Activated CD8-positive, alpha-beta T cell treated with anti-CD3 and anti-CD28 coated beads for 36 hours (primary cell): Measurements from ENCODE around the gene ACTL10. TPM values are rescaled to one million over a fixed set of nuclear protein-coding genes. Genes with fewer than 3 reads are reported as not detected.

ENCODE experiments used
- ATAC-seq: fragments of 200-7000 bp; cut with Tn5 transposase; one replicate; pipeline ENCODE4 v1.10.0; 2021; ENCODE audit warnings: mild to moderate bottlenecking, moderate library complexity
- CTCF ChIA-PET: fragments of 350-600 bp; sonication (Branson Sonifier 250); formaldehyde crosslinking; loops from one replicate; lab custom pipeline; 2021; ENCODE audit warnings: antibody characterized with exemption; lab: Charles Lee
- POLR2A ChIA-PET: fragments of 350-600 bp; sonication (Branson Sonifier 250); formaldehyde crosslinking; loops from one replicate; lab custom pipeline; 2021; ENCODE audit warnings: antibody characterized with exemption; lab: Charles Lee
- DNase-seq: peaks from one replicate; pipeline ENCODE4 v3.0.0-alpha.2; 2020
- H3K27ac Mint-ChIP-seq: one replicate; pipeline ENCODE4 v1.8.0; 2021; ENCODE audit warnings: mild to moderate bottlenecking, mixed read lengths
- H3K27me3 Mint-ChIP-seq: one replicate; pipeline ENCODE4 v1.8.0; 2021; ENCODE audit warnings: mixed read lengths
- H3K36me3 Mint-ChIP-seq: one replicate; pipeline ENCODE4 v1.8.0; 2021; ENCODE audit warnings: low read depth, mixed read lengths
- H3K4me1 Mint-ChIP-seq: one replicate; pipeline ENCODE4 v1.8.0; 2021; ENCODE audit warnings: low read depth, mixed read lengths
- H3K4me3 Mint-ChIP-seq: one replicate; pipeline ENCODE4 v1.8.0; 2021; ENCODE audit warnings: mild to moderate bottlenecking, moderate library complexity, mixed read lengths
- H3K9me3 Mint-ChIP-seq: one replicate; pipeline ENCODE4 v1.8.0; 2021; ENCODE audit warnings: mixed read lengths
- intact Hi-C: fragments of 100-400 bp; cut with micrococcal nuclease; formaldehyde crosslinking; loops from one replicate; pipeline ENCODE4 v1.10.0; 2022
- total RNA-seq, 2 experiments: library from RNA; stranded (reverse); gene quantifications; one replicate each; pipeline ENCODE4 v1.2.3, GENCODE V29; 2021
- TF ChIP-seq, protein P1 (sequence below): fragments of 200-600 bp; IDR thresholded peaks from one replicate; pipeline ENCODE4 v1.8.0; 2022; ENCODE audit warnings: antibody characterized with exemption, mild to moderate bottlenecking

ACTL10 gene
- total RNA-seq, 2 experiments from 2014 or later = 2.4 TPM

- TF ChIP-seq, protein P1, sequence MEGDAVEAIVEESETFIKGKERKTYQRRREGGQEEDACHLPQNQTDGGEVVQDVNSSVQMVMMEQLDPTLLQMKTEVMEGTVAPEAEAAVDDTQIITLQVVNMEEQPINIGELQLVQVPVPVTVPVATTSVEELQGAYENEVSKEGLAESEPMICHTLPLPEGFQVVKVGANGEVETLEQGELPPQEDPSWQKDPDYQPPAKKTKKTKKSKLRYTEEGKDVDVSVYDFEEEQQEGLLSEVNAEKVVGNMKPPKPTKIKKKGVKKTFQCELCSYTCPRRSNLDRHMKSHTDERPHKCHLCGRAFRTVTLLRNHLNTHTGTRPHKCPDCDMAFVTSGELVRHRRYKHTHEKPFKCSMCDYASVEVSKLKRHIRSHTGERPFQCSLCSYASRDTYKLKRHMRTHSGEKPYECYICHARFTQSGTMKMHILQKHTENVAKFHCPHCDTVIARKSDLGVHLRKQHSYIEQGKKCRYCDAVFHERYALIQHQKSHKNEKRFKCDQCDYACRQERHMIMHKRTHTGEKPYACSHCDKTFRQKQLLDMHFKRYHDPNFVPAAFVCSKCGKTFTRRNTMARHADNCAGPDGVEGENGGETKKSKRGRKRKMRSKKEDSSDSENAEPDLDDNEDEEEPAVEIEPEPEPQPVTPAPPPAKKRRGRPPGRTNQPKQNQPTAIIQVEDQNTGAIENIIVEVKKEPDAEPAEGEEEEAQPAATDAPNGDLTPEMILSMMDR = no peak
- Mint-ChIP-seq H3K9me3 (no peaks in the 10 kb centered on the region), H3K4me3 (no peak overlapping the region), H3K36me3 (no peaks in the 10 kb centered on the region), H3K27ac (no peak overlapping the region), H3K4me1 (peaks cover 15% of the 10 kb centered on the region), H3K27me3 (no peaks in the 10 kb centered on the region)
- ATAC-seq = no peak
- ChIA-PET POLR2A (interaction anchor here (3.8 kb wide), 1 partner anchor 11 kb away, joined by 16 read pairs; the partner anchor contains the start of gene ACTL10), CTCF (interaction anchor here (0.8 to 1.1 kb wide), 2 partner anchors 199 to 210 kb away, joined by 3 read pairs; no protein-coding TSS in a partner anchor)
- intact Hi-C loops = no loop called here
- no peak for DNase-seq
These were observed 10.5 kb upstream of the ACTL10 start for GRCh38 chr20:33656010-33656782.

- TF ChIP-seq, protein P1 = no peak
- ATAC-seq (no peak), DNase-seq (no peak)
- no peaks in the 10 kb centered on the region for H3K36me3 Mint-ChIP-seq
- H3K9me3 Mint-ChIP-seq = no peaks in the 10 kb centered on the region
- H3K4me1 Mint-ChIP-seq = peaks cover 12% of the 10 kb centered on the region
- no peak overlapping the region for H3K4me3 Mint-ChIP-seq
- ChIA-PET CTCF (no interaction called here), POLR2A (interaction anchor here (3.8 kb wide), 1 partner anchor 10 kb away, joined by 16 read pairs; the partner anchor contains the start of gene ACTL10)
- intact Hi-C loops = no loop called here
- H3K27ac Mint-ChIP-seq = no peak overlapping the region
- no peaks in the 10 kb centered on the region for H3K27me3 Mint-ChIP-seq
These were observed 9.7 kb upstream of the ACTL10 start for GRCh38 chr20:33656783-33657703.

GRCh38 chr20:33657704-33658095 is 9.0 kb upstream of the ACTL10 start:
- H3K9me3 Mint-ChIP-seq = no peaks in the 10 kb centered on the region
- CTCF ChIA-PET = no interaction called here
- DNase-seq = peak; percentile 1
- H3K4me3 Mint-ChIP-seq = no peak overlapping the region
- POLR2A ChIA-PET = interaction anchor here (3.8 kb wide), 1 partner anchor 9 kb away, joined by 16 read pairs; the partner anchor contains the start of gene ACTL10
- TF ChIP-seq, protein P1 = no peak
- peaks cover 10% of the 10 kb centered on the region for H3K4me1 Mint-ChIP-seq
- H3K36me3 Mint-ChIP-seq = no peaks in the 10 kb centered on the region
- no peaks in the 10 kb centered on the region for H3K27me3 Mint-ChIP-seq
- no peak overlapping the region for H3K27ac Mint-ChIP-seq
- intact Hi-C loops = no loop called here
- no peak for ATAC-seq

- H3K27me3 Mint-ChIP-seq = no peaks in the 10 kb centered on the region
- intact Hi-C loops = no loop called here
- ATAC-seq (no peak), DNase-seq (no peak)
- TF ChIP-seq, protein P1 = no peak
- no peaks in the 10 kb centered on the region for H3K36me3 Mint-ChIP-seq
- CTCF ChIA-PET = interaction anchor here (2.0 kb wide), 1 partner anchor 10 kb away, joined by 7 read pairs; no protein-coding TSS in a partner anchor
- H3K9me3 Mint-ChIP-seq = no peaks in the 10 kb centered on the region
- POLR2A ChIA-PET = interaction anchor here (3.8 kb wide), 1 partner anchor 9 kb away, joined by 16 read pairs; the partner anchor contains the start of gene ACTL10
- H3K27ac Mint-ChIP-seq = no peak overlapping the region
- no peak overlapping the region for H3K4me3 Mint-ChIP-seq
- H3K4me1 Mint-ChIP-seq = peaks cover 7% of the 10 kb centered on the region
These were observed 8.2 kb upstream of the ACTL10 start for GRCh38 chr20:33658510-33658909.
